Heart left ventricle (tissue), 13 donors: ENCODE data around the gene C11orf98.

Source experiments
- CTCF ChIP-seq, 12 donors: fragments of 200-600 bp; sonication (generic) in 4 of 12; IDR thresholded peaks; one replicate each; pipeline versions ENCODE4 v1.5.0 to v1.8.0; 2018 to 2022; ENCODE audit warnings: antibody characterized with exemption in 12 of 12, mild to moderate bottlenecking in 5 of 12
- POLR2A ChIP-seq, 2 donors: fragments of 450-650 bp; IDR thresholded peaks; one replicate each; pipeline ENCODE4 v1.6.1; 2017; ENCODE audit warnings: antibody characterized with exemption in 2 of 2, mild to moderate bottlenecking in 2 of 2, moderate library complexity in 2 of 2
- donor health status: ischemic (EF 13 %, LVEDD 7.1; RV severe dilation, severe dysfunction).
- donor health status: DM: no; HTN: yes; CAD: no.
- donor health status: DM: no; HTN: no; CAD: no.
- donor health status: ischemic (EF 25% LVEDD 6.9; RV normal size, moderate dysfunction).
- donor health status: ischemic (EF 25% LVEDD 5.7; RV mildly dilated, moderate dysfunction).
- donor health status: ischemic (EF 35%, LVEDD 5.7; RV mildly dilated, moderate dysfunction).
- donor health status: nonischemic (EF 11% LVEDD 7.7; RV severe dilation, severe dysfunction).
- donor health status: DM: yes; HTN: yes; CAD: no.
- donor health status: PGD.
- donor health status: ischemic (EF 29% LVEDD 5.4; RV normal size, mild dysfunction).
- donor health status: nonischemic (EF 23%, LVEDD 6.1; RV moderate dilation, normal function).

- TF ChIP-seq CTCF (IDR thresholded peaks at IDR 0.05): no peak
- no peak for TF ChIP-seq POLR2A (IDR thresholded peaks at IDR 0.05)
Observed at GRCh38 chr11:62688491-62688890, 23.5 kb upstream of the C11orf98 start.
